ENCODE data around the gene ANKRD63.

Gene ANKRD63

GRCh38 chr15:40282869-40283614 is at the start of gene ANKRD63:
ANKRD63 (minus strand) TSS chr15:40283064; CDS start chr15:40282586, 478 bp downstream.
- DNase-seq, result peak; percentile 10 to 34

- no peak for DNase-seq
These were observed 49.4 kb upstream of the ANKRD63 start for GRCh38 chr15:40332113-40332781.

- no peak for DNase-seq
These were observed 48.8 kb upstream of the ANKRD63 start for GRCh38 chr15:40331637-40332036.

- no peak for DNase-seq
These were observed 48.2 kb upstream of the ANKRD63 start for GRCh38 chr15:40331026-40331425.

GRCh38 chr15:40330368-40330836 is 47.5 kb upstream of the ANKRD63 start:
- no peak for DNase-seq

GRCh38 chr15:40329804-40330203 is 46.9 kb upstream of the ANKRD63 start:
- DNase-seq, result no peak

- DNase-seq, result no peak
These were observed 45.9 kb upstream of the ANKRD63 start for GRCh38 chr15:40328751-40329150.

- no peak for DNase-seq
These were observed 45.3 kb upstream of the ANKRD63 start for GRCh38 chr15:40328176-40328575.

GRCh38 chr15:40327457-40327856 is 44.6 kb upstream of the ANKRD63 start:
- DNase-seq, result no peak

GRCh38 chr15:40325700-40326099 is 42.8 kb upstream of the ANKRD63 start:
- no peak for DNase-seq

- no peak for DNase-seq
These were observed 42.3 kb upstream of the ANKRD63 start for GRCh38 chr15:40325188-40325587.

- peak in 1 of 2 donors; percentile 19 for DNase-seq
These were observed 41.4 kb upstream of the ANKRD63 start for GRCh38 chr15:40323953-40324937.

- peak; percentile 92 to 93 for DNase-seq
These were observed 40.5 kb upstream of the ANKRD63 start, which contains the start of gene INAFM2 for GRCh38 chr15:40323239-40323952. INAFM2 (plus strand) TSS chr15:40323692; CDS start chr15:40324056, 364 bp downstream.

GRCh38 chr15:40322531-40323238 is 39.8 kb upstream of the ANKRD63 start:
- DNase-seq, result no peak

- DNase-seq, result peak; percentile 71 to 82
These were observed 38.1 kb upstream of the ANKRD63 start for GRCh38 chr15:40320931-40321371.

GRCh38 chr15:40320409-40320808 is 37.5 kb upstream of the ANKRD63 start:
- DNase-seq, result no peak

GRCh38 chr15:40317580-40317979 is 34.7 kb upstream of the ANKRD63 start:
- no peak for DNase-seq

GRCh38 chr15:40316931-40317330 is 34.1 kb upstream of the ANKRD63 start:
- DNase-seq, result no peak

GRCh38 chr15:40314723-40315276 is 31.9 kb upstream of the ANKRD63 start:
- no peak for DNase-seq

GRCh38 chr15:40313531-40314398 is 30.9 kb upstream of the ANKRD63 start:
- peak; percentile 62 to 68 for DNase-seq
